H4 (cell line): ENCODE results near the gene CNMD. TPM values are rescaled to one million over a fixed set of nuclear protein-coding genes. Genes with fewer than 3 reads are reported as not detected.

Experiments used
- DNase-seq: peaks from one replicate; pipeline ENCODE4 v3.0.0-alpha.2; 2015; ENCODE audit warnings: low spot score
- total RNA-seq: library from RNA; depleted of rRNA; stranded (reverse); fragments of >200 nt; shearing (Covaris generic); gene quantifications from 2 replicates; pipeline ENCODE4 v1.2.3, GENCODE V29; 2014; rRNA removed

The CNMD gene
- total RNA-seq, 1 experiment from 2014 or later = not detected

DNA sequence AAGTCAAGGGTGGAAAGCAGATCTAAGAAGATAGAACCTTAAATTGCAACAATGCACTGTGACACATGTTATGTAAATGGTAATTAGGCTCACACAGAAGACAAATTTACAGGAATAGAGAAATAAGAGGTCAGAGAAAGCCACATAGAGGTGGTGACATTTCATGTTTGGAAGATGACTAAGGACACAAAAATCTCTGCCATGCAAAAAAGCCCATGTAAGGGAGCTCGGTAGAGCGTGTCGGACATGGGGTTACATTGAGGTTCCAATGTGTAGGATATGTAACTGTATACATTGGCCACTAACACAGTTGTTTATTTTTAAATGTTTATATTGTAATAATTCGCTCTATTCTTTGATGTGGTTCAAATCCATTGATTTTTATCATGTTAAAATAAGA is 53.2 kb downstream of the CNMD start:
- DNase-seq = peak; percentile 14

DNA sequence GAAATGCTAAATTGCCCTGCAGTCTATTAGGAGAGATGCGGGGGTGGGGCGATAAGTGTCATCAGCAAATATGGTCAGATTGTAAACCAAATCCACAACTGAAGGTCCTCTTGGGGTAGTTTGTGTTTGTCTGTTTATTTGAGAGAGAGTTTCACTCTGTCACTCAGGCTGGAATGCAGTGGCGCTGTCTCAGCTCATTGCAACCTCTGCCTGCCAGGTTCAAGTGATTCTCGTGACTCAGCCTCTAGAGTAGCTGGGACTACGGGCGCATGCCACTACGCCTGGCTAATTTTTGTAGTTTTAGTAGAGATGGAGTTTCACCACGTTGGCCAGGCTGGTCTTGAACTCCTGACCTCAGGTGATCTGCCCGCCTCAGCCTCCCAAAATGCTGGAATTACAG is 53.8 kb downstream of the CNMD start:
- DNase-seq = peak; percentile 2

DNA sequence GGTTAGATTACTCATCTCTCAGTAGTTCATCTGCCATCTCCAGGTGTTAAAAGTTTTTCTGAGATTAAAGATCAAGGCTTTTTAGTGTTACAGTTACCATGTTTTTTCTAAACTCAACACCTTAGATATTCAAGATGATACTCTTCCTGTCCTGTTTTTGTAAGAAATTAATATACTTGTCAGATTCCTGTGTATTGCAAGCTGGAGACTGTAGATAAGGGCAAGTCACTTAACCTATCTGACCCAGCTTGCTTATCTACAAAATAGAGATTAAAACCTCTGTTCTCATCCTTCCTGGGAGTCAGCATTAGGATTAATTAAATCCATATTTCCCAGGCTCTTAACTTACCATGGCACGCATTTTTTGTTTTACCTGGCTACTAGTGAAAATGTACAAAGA is 61.8 kb downstream of the CNMD start:
- no peak for DNase-seq

DNA sequence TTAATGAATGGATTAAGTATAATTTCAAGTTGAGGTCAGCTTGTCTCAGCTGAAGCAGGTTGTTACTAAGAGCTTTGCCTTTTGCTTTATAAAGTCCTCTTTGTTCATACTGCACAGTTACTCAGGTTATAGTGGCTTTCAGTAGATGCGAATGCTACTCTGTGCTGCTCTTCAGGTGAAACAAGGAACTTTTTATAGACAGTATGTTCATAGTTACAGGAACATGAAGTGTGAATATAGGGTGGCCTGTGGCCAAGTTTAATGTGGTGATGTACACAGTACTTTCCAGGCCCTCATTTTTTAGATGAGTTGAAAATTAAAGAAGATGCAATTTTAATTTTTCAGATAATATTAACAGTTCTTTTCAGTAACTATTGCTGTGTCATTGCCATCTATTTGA is 66.2 kb downstream of the CNMD start:
- DNase-seq = no peak

- DNase-seq = no peak
These were observed 68.9 kb downstream of the CNMD start for GRCh38 chr13:52670726-52671125.

- no peak for DNase-seq
These were observed 69.9 kb downstream of the CNMD start for GRCh38 chr13:52669677-52670076.

- DNase-seq = no peak
These were observed 74.3 kb downstream of the CNMD start for GRCh38 chr13:52665325-52665724.

- DNase-seq = no peak
These were observed 75.3 kb downstream of the CNMD start for GRCh38 chr13:52664272-52664671.

GRCh38 chr13:52659340-52659739 is 80.3 kb downstream of the CNMD start:
- DNase-seq = no peak

Other genes with a start within 250 kb of the CNMD start
- 0.64 and 2.3 TPM in 2 replicates for gene HNRNPA1L2, start 97.4 kb downstream of the CNMD start, total RNA-seq
- 23.7 and 24.0 TPM in 2 replicates for gene SUGT1, start 87.0 kb downstream of the CNMD start, total RNA-seq
- not detected in 2 replicates for gene PCDH8, start 108.8 kb upstream of the CNMD start, total RNA-seq